Fibroblast of upper back skin (primary cell): ENCODE results near the gene MAN1A2.

Experiments used
- DNase-seq: peaks from one replicate; pipeline ENCODE4 v3.0.0-alpha.2; 2013

MAN1A2 gene

GRCh38 chr1:117362986-117363385 lies 4.3 kb upstream of the MAN1A2 start:
- DNase-seq, result no peak

GRCh38 chr1:117363571-117364048 lies 3.6 kb upstream of the MAN1A2 start:
- no peak for DNase-seq

GRCh38 chr1:117364240-117364639 lies 3.0 kb upstream of the MAN1A2 start:
- DNase-seq, result no peak

- DNase-seq, result peak; percentile 18
These were observed 1.7 kb upstream of the MAN1A2 start for GRCh38 chr1:117365350-117366176.

- DNase-seq, result peak; percentile 77
These were observed 838 bp upstream of the MAN1A2 start for GRCh38 chr1:117366177-117367045.

- DNase-seq, result no peak
These were observed 1.2 kb downstream of the MAN1A2 start for GRCh38 chr1:117368116-117369108.

- no peak for DNase-seq
These were observed 2.8 kb downstream of the MAN1A2 start for GRCh38 chr1:117370071-117370470.

- DNase-seq, result no peak
These were observed 3.3 kb downstream of the MAN1A2 start for GRCh38 chr1:117370509-117370908.

GRCh38 chr1:117371441-117372151 lies 4.3 kb downstream of the MAN1A2 start:
- DNase-seq, result peak; percentile 64

GRCh38 chr1:117372863-117373412 lies 5.7 kb downstream of the MAN1A2 start:
- DNase-seq, result peak; percentile 16

GRCh38 chr1:117373932-117374331 lies 6.7 kb downstream of the MAN1A2 start:
- DNase-seq, result no peak

- no peak for DNase-seq
These were observed 8.1 kb downstream of the MAN1A2 start for GRCh38 chr1:117375327-117375726.

GRCh38 chr1:117387060-117387633 lies 19.9 kb downstream of the MAN1A2 start:
- no peak for DNase-seq

- DNase-seq, result no peak
These were observed 21.1 kb downstream of the MAN1A2 start for GRCh38 chr1:117388328-117388727.

GRCh38 chr1:117389284-117389683 lies 22.0 kb downstream of the MAN1A2 start:
- no peak for DNase-seq

- DNase-seq, result no peak
These were observed 22.5 kb downstream of the MAN1A2 start for GRCh38 chr1:117389779-117390178.

- DNase-seq, result no peak
These were observed 25.5 kb downstream of the MAN1A2 start for GRCh38 chr1:117392771-117393170.

- DNase-seq, result no peak
These were observed 28.8 kb downstream of the MAN1A2 start for GRCh38 chr1:117396074-117396473.

GRCh38 chr1:117396636-117397035 lies 29.4 kb downstream of the MAN1A2 start:
- no peak for DNase-seq

- DNase-seq, result no peak
These were observed 31.7 kb downstream of the MAN1A2 start for GRCh38 chr1:117398957-117399356.

GRCh38 chr1:117401761-117402160 lies 34.5 kb downstream of the MAN1A2 start:
- DNase-seq, result no peak
